RWPE2 (cell line): Measurements from ENCODE around the gene PIP5KL1.

ENCODE experiments used
- ATAC-seq: fragments of 200-7000 bp; cut with Tn5 transposase; 3 replicates; pipeline ENCODE4 v1.9.1; 2021; ENCODE audit warnings: low read depth
- DNase-seq: peaks from one replicate; pipeline ENCODE4 v3.0.0-alpha.2; 2020; ENCODE audit warnings: low spot score
- H3K27ac ChIP-seq: fragments of 450-650 bp; 2 replicates; pipeline ENCODE4 v1.5.1; 2017; ENCODE audit warnings: mild to moderate bottlenecking; ENCODE audit not compliant: poor library complexity, severe bottlenecking
- H3K27me3 ChIP-seq: fragments of 250-450 bp; sonication (Bioruptor Pico); 2 replicates; pipeline ENCODE4 v1.5.1; 2021; ENCODE audit warnings: mild to moderate bottlenecking, moderate library complexity; ENCODE audit not compliant: insufficient read depth, poor library complexity, severe bottlenecking
- H3K36me3 ChIP-seq: fragments of 250-450 bp; sonication (Bioruptor Pico); 2 replicates; pipeline ENCODE4 v1.5.1; 2020; ENCODE audit warnings: low read depth, mild to moderate bottlenecking, moderate library complexity
- H3K4me1 ChIP-seq: fragments of 250-450 bp; sonication (Bioruptor Pico); 2 replicates; pipeline ENCODE4 v1.5.1; 2021; ENCODE audit warnings: mild to moderate bottlenecking, moderate library complexity; ENCODE audit not compliant: insufficient read depth, poor library complexity, severe bottlenecking
- H3K4me3 ChIP-seq: fragments of 250-450 bp; sonication (Bioruptor Pico); 2 replicates; pipeline ENCODE4 v1.5.1; 2021; ENCODE audit warnings: mild to moderate bottlenecking, moderate library complexity; ENCODE audit not compliant: severe bottlenecking
- H3K9me3 ChIP-seq: fragments of 250-450 bp; sonication (Bioruptor Pico); 2 replicates; pipeline ENCODE4 v1.5.1; 2021; ENCODE audit warnings: mild to moderate bottlenecking, moderate library complexity; ENCODE audit not compliant: severe bottlenecking
- TF ChIP-seq, protein P1 (sequence below): fragments of 450-650 bp; IDR thresholded peaks from one replicate; pipeline ENCODE4 v1.5.1; 2017; ENCODE audit warnings: mild to moderate bottlenecking, moderate library complexity; ENCODE audit not compliant: poor library complexity, severe bottlenecking

PIP5KL1 gene

DNA sequence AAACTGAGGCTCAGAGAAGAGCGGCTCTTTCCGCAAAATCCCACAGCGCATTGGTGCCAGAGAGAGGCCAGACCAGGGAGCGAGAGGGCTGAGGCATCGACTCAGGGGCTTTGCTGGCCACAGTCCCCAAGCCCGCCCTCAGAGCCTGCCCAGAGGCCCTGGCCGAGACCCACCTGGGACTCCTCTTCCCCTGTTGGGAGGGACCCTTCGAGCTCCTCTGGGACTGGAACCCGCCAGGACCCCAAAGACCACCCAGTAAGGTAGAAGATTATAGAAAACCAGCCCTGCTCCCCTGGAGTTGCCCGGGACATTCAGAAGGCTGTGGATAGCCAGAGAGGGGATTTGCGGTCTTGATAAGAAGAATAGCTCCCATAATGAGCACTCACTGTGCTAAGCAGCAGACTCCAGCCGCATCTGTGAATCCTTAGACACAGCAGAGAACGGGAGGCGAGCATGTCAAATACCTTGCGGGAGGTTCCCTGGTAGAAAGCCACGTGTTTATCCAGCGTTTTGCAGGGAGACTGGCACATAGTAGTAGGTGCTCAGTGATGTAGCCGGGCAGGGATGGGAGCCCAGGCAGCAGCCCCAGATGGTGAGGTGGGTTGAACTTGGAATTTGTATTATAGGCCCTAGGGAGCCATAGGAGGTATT, 52.5 kb downstream of the PIP5KL1 start:
- Histone ChIP-seq H3K36me3 (no peaks in the 10 kb centered on the region), H3K9me3 (no peaks in the 10 kb centered on the region), H3K4me1 (peaks cover 11% of the 10 kb centered on the region), H3K4me3 (peak overlapping the region; percentile 27), H3K27me3 (no peaks in the 10 kb centered on the region), H3K27ac (peak overlapping the region; percentile 37)
- DNase-seq: peak; percentile 49
- TF ChIP-seq, protein P1, sequence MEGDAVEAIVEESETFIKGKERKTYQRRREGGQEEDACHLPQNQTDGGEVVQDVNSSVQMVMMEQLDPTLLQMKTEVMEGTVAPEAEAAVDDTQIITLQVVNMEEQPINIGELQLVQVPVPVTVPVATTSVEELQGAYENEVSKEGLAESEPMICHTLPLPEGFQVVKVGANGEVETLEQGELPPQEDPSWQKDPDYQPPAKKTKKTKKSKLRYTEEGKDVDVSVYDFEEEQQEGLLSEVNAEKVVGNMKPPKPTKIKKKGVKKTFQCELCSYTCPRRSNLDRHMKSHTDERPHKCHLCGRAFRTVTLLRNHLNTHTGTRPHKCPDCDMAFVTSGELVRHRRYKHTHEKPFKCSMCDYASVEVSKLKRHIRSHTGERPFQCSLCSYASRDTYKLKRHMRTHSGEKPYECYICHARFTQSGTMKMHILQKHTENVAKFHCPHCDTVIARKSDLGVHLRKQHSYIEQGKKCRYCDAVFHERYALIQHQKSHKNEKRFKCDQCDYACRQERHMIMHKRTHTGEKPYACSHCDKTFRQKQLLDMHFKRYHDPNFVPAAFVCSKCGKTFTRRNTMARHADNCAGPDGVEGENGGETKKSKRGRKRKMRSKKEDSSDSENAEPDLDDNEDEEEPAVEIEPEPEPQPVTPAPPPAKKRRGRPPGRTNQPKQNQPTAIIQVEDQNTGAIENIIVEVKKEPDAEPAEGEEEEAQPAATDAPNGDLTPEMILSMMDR: no peak
- no peak for ATAC-seq

DNA sequence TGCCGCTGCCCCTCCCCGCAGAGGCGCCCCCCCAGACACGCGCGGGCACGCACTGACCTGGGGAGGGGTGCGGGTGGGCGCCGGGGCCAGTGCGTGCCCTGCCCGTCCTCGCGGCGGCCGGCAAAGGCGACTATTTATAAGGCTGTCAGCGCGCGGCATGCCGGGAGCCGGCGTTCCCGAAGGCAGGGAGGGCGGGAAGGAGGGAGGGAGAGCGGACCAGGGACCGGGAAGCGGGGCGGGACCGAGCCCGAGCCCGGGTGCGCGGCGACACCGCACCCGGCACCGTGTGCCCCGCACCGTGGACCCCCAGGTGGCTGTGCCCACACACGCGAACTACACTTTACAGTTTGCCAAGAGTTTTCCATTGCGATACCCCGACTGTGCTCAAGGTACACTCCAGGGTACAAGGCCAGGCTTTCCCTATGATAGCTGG, 53.0 kb downstream of the PIP5KL1 start, which contains the start of gene AK1:
Gene AK1, minus strand, starts transcription at position 110 of the 433 bp plus-strand sequence. CDS start 3,058 bp downstream, outside the sequence.
- DNase-seq: peak; percentile 78
- Histone ChIP-seq H3K36me3 (no peaks in the 10 kb centered on the region), H3K4me3 (peak within 1 kb of the TSS; percentile 27)

DNA sequence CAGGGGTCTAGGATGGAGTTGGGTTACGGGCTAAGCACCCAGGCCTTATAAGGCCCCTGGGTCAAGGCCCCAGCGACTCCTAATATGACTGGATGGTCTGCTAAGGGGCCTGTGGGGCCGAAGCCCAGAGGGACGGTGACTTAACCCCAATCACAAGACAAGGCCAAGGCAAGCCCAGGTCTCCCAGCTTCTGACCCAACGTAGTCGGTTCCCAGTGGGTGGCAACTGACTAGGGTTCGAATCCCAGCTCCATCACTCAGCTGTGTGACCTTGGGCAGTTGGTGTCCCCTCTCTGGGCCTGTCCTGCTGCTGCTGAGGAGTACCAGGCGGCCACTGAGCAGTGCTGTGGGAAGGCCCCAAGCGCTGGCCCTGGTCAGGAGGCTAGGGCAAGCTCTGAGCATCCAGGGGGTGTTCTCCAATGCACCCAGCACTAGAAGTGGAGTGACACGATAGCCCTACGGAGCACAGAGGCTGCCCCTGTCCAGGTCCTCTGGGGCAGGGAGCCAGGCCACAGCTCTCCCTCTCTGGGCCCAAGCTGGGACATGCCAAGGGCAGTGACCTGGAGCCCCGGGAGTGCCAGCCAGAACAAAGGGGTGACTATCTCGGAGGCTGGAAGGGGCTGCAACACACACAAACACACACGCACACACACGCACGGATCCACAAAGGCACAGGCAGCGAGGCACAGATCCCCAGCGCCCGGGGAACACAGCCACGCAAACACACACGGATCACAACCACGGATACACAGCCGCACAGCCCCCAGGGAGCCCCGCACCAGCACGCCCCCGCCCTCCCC, 53.6 kb downstream of the PIP5KL1 start:
- Histone ChIP-seq H3K4me1 (peaks cover 11% of the 10 kb centered on the region), H3K27me3 (no peaks in the 10 kb centered on the region), H3K36me3 (no peaks in the 10 kb centered on the region), H3K27ac (peak overlapping the region; percentile 37), H3K4me3 (peak overlapping the region; percentile 27), H3K9me3 (no peaks in the 10 kb centered on the region)
- DNase-seq (peak; percentile 65), ATAC-seq (peak; percentile 20)
- TF ChIP-seq, protein P1: no peak

More for the DNA sequence above, 53.0 kb downstream of the PIP5KL1 start, which contains the start of gene AK1:
- peaks cover 11% of the 10 kb centered on the region for H3K4me1 ChIP-seq
- ATAC-seq: peak; percentile 69
- peak within 1 kb of the TSS; percentile 37 for H3K27ac ChIP-seq
- TF ChIP-seq, protein P1: no peak
- H3K9me3 ChIP-seq: no peaks in the 10 kb centered on the region
- no peaks in the 10 kb centered on the region for H3K27me3 ChIP-seq

DNA sequence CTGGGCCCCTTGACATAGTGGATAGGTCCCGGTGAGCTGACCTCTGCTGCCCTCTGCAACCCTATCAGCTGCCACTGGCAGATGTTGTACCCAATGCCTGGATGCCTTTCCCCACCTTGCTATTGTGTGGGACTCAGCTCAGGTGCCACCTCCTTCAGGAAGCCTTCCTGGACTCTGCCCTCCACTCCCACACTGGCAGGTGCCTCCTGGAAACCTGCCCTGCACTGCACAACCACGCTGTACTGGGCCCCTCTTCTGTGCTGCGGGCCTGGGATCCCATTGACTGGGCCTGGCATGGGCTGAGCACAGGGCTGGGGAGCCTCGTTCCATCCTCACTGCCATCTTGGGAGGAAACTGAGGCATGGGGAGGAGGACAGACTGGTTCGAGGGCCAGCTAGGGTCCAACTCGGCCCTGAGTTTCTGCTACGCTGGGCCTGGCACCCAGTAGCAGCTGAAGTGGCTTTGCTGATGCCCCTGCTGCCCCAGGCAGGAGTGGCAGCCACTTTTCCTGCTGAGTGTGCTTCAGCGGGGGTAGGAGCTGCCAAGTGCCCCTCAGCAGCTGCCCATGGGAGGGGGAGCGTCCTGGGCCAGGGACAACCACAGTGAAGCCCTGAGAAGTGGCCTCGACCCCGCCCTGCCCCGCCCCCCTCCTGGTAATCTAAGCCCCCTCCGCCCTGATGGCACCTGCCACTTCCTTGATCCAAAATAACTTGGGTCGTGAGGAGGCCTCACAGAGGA, 54.4 kb downstream of the PIP5KL1 start:
- H3K4me1 ChIP-seq: peaks cover 11% of the 10 kb centered on the region
- H3K27ac ChIP-seq: peak overlapping the region; percentile 37
- ATAC-seq (no peak), DNase-seq (peak; percentile 49)
- TF ChIP-seq, protein P1: no peak
- H3K36me3 ChIP-seq: no peaks in the 10 kb centered on the region
- no peaks in the 10 kb centered on the region for H3K27me3 ChIP-seq
- no peaks in the 10 kb centered on the region for H3K9me3 ChIP-seq
- H3K4me3 ChIP-seq: no peak overlapping the region
